Stimulated activated naive CD8-positive, alpha-beta T cell treated with anti-CD3 and anti-CD28 coated beads, Interleukin-15, Interleukin-2, amounts not matched to agents 100 ng/mL and 50 ng/mL, for 24 hours (primary cell): ENCODE results near the gene WDR33.
A peak's percentile ranks its signal among the peaks of the same experiment; 100 is the strongest.

Experiments used
- H3K27ac Mint-ChIP-seq: one replicate; pipeline ENCODE4 v1.8.0; 2021; ENCODE audit warnings: mild to moderate bottlenecking, mixed read lengths
- H3K27me3 Mint-ChIP-seq: one replicate; pipeline ENCODE4 v1.8.0; 2021; ENCODE audit warnings: mixed read lengths
- H3K36me3 Mint-ChIP-seq: one replicate; pipeline ENCODE4 v1.8.0; 2021; ENCODE audit warnings: low read depth, mixed read lengths
- H3K4me1 Mint-ChIP-seq: one replicate; pipeline ENCODE4 v1.8.0; 2021; ENCODE audit warnings: low read depth, mixed read lengths
- H3K4me3 Mint-ChIP-seq: one replicate; pipeline ENCODE4 v1.8.0; 2021; ENCODE audit warnings: mild to moderate bottlenecking, mixed read lengths
- H3K9me3 Mint-ChIP-seq: one replicate; pipeline ENCODE4 v1.8.0; 2021; ENCODE audit warnings: mixed read lengths

WDR33 gene

GRCh38 chr2:127688405-127688804 lies 122.6 kb downstream of the WDR33 start:
- H3K4me1 Mint-ChIP-seq = no peaks in the 10 kb centered on the region
- no peak overlapping the region for H3K27ac Mint-ChIP-seq
- H3K36me3 Mint-ChIP-seq = peaks cover 8% of the 10 kb centered on the region
- peaks cover 18% of the 10 kb centered on the region for H3K9me3 Mint-ChIP-seq
- H3K27me3 Mint-ChIP-seq = peaks cover 4% of the 10 kb centered on the region
- H3K4me3 Mint-ChIP-seq = no peak overlapping the region

- Mint-ChIP-seq H3K9me3 (peaks cover 9% of the 10 kb centered on the region), H3K4me1 (no peaks in the 10 kb centered on the region), H3K36me3 (no peaks in the 10 kb centered on the region), H3K4me3 (no peak overlapping the region), H3K27ac (no peak overlapping the region), H3K27me3 (peaks cover 4% of the 10 kb centered on the region)
These were observed 125.4 kb downstream of the WDR33 start for GRCh38 chr2:127685410-127686080.

- H3K4me1 Mint-ChIP-seq = no peaks in the 10 kb centered on the region
- no peaks in the 10 kb centered on the region for H3K36me3 Mint-ChIP-seq
- H3K9me3 Mint-ChIP-seq = peaks cover 8% of the 10 kb centered on the region
- H3K27ac Mint-ChIP-seq = no peak overlapping the region
- peaks cover 4% of the 10 kb centered on the region for H3K27me3 Mint-ChIP-seq
- H3K4me3 Mint-ChIP-seq = no peak overlapping the region
These were observed 127.2 kb downstream of the WDR33 start for GRCh38 chr2:127683757-127684156.

- no peak overlapping the region for H3K4me3 Mint-ChIP-seq
- peaks cover 9% of the 10 kb centered on the region for H3K27me3 Mint-ChIP-seq
- no peak overlapping the region for H3K27ac Mint-ChIP-seq
- peaks cover 1% of the 10 kb centered on the region for H3K9me3 Mint-ChIP-seq
- H3K36me3 Mint-ChIP-seq = no peaks in the 10 kb centered on the region
- H3K4me1 Mint-ChIP-seq = no peaks in the 10 kb centered on the region
These were observed 127.9 kb downstream of the WDR33 start for GRCh38 chr2:127683056-127683455.

GRCh38 chr2:127681976-127682857 lies 128.8 kb downstream of the WDR33 start:
- H3K9me3 Mint-ChIP-seq = no peaks in the 10 kb centered on the region
- H3K4me3 Mint-ChIP-seq = no peak overlapping the region
- H3K4me1 Mint-ChIP-seq = no peaks in the 10 kb centered on the region
- no peaks in the 10 kb centered on the region for H3K36me3 Mint-ChIP-seq
- peaks cover 13% of the 10 kb centered on the region for H3K27me3 Mint-ChIP-seq
- no peak overlapping the region for H3K27ac Mint-ChIP-seq

- Mint-ChIP-seq H3K27ac (no peak overlapping the region), H3K4me1 (no peaks in the 10 kb centered on the region), H3K36me3 (no peaks in the 10 kb centered on the region), H3K27me3 (peaks cover 17% of the 10 kb centered on the region), H3K4me3 (no peak overlapping the region), H3K9me3 (no peaks in the 10 kb centered on the region)
These were observed 129.6 kb downstream of the WDR33 start for GRCh38 chr2:127681288-127681804.

- no peak overlapping the region for H3K4me3 Mint-ChIP-seq
- no peaks in the 10 kb centered on the region for H3K36me3 Mint-ChIP-seq
- H3K27me3 Mint-ChIP-seq = peaks cover 22% of the 10 kb centered on the region
- H3K9me3 Mint-ChIP-seq = no peaks in the 10 kb centered on the region
- peaks cover 4% of the 10 kb centered on the region for H3K4me1 Mint-ChIP-seq
- no peak overlapping the region for H3K27ac Mint-ChIP-seq
These were observed 130.2 kb downstream of the WDR33 start for GRCh38 chr2:127680706-127681287.

GRCh38 chr2:127679680-127680361 lies 131.2 kb downstream of the WDR33 start:
- H3K9me3 Mint-ChIP-seq = no peaks in the 10 kb centered on the region
- H3K27ac Mint-ChIP-seq = no peak overlapping the region
- H3K4me1 Mint-ChIP-seq = peaks cover 6% of the 10 kb centered on the region
- H3K36me3 Mint-ChIP-seq = no peaks in the 10 kb centered on the region
- peaks cover 24% of the 10 kb centered on the region for H3K27me3 Mint-ChIP-seq
- no peak overlapping the region for H3K4me3 Mint-ChIP-seq

GRCh38 chr2:127678991-127679390 lies 132.0 kb downstream of the WDR33 start:
- no peaks in the 10 kb centered on the region for H3K36me3 Mint-ChIP-seq
- H3K9me3 Mint-ChIP-seq = no peaks in the 10 kb centered on the region
- peaks cover 30% of the 10 kb centered on the region for H3K27me3 Mint-ChIP-seq

GRCh38 chr2:127678531-127678930 lies 132.4 kb downstream of the WDR33 start:
- no peak overlapping the region for H3K27ac Mint-ChIP-seq
- H3K9me3 Mint-ChIP-seq = no peaks in the 10 kb centered on the region
- H3K36me3 Mint-ChIP-seq = no peaks in the 10 kb centered on the region
- H3K27me3 Mint-ChIP-seq = peaks cover 35% of the 10 kb centered on the region
- H3K4me3 Mint-ChIP-seq = no peak overlapping the region
- peaks cover 6% of the 10 kb centered on the region for H3K4me1 Mint-ChIP-seq

More at GRCh38 chr2:127678991-127679390, 132.0 kb downstream of the WDR33 start:
- Mint-ChIP-seq H3K4me3 (no peak overlapping the region), H3K27ac (no peak overlapping the region), H3K4me1 (peaks cover 6% of the 10 kb centered on the region)

GRCh38 chr2:127676906-127677305 lies 134.1 kb downstream of the WDR33 start:
- Mint-ChIP-seq H3K9me3 (no peaks in the 10 kb centered on the region), H3K27me3 (peaks cover 45% of the 10 kb centered on the region), H3K4me3 (no peak overlapping the region), H3K4me1 (peaks cover 6% of the 10 kb centered on the region), H3K27ac (no peak overlapping the region), H3K36me3 (no peaks in the 10 kb centered on the region)

- Mint-ChIP-seq H3K4me3 (peak within 1 kb of the TSS; percentile 77), H3K27me3 (peaks cover 51% of the 10 kb centered on the region), H3K4me1 (peaks cover 6% of the 10 kb centered on the region), H3K9me3 (no peaks in the 10 kb centered on the region), H3K27ac (no peak within 1 kb of the TSS), H3K36me3 (no peaks in the 10 kb centered on the region)
These were observed 135.4 kb downstream of the WDR33 start, which contains the start of gene LIMS2 for GRCh38 chr2:127675331-127676261. TSS of gene LIMS2 (minus strand) at chr2:127675530. CDS start at chr2:127675024, 506 bp downstream.

- H3K9me3 Mint-ChIP-seq = no peaks in the 10 kb centered on the region
- H3K27me3 Mint-ChIP-seq = peaks cover 61% of the 10 kb centered on the region
- peak overlapping the region; percentile 77 for H3K4me3 Mint-ChIP-seq
- H3K27ac Mint-ChIP-seq = no peak overlapping the region
- peaks cover 6% of the 10 kb centered on the region for H3K4me1 Mint-ChIP-seq
- no peaks in the 10 kb centered on the region for H3K36me3 Mint-ChIP-seq
These were observed 136.4 kb downstream of the WDR33 start for GRCh38 chr2:127674241-127675209.
